Limb (tissue), 2 donors: ENCODE data around the gene P4HA1.

ENCODE experiments used
- DNase-seq, 2 donors: peaks; one replicate each; pipeline ENCODE4 v3.0.0-alpha.2; 2016; ENCODE audit errors: extremely low spot score in 2 of 2

Gene P4HA1

DNA sequence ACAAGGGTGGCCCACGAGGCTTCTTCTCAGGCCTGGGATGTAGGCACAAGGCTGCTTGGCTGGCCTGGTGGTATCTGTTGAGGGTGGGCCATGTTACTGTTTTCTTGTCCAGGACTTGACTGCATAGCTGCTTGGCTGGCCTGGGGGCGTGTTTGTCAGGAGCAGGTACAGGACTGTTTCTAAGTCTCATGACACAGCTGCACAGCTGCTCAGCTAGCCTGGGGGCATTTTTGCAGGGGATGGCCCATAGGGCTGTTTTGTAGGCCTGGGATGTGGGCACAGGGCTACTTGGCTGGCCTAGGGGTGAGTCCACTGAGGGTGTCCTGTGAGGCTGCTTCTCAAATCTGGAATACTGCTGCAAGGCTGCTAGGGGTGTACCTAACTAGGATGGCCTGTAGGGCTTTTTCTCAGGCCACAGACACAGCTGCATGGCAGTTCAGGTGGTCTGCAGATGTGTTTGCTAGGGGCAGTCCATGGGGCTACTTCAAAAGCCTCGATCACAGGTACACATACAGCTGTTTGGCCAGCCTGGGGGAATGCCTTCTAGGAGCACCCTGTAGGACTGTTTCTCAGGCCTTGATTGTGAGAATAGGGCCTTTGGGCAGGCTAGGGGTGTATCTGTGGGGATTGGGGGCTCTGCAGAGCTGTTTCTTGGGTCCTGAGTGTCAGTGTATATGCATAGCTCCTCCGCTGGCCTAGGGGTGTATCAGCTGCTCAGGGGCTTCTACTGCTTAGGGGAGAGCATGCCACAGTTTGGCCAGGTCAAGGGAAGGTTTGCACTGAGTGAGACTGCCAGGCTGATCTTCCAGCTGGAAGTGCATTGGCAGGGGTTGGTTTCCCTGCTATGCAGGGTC is 115.4 kb downstream of the P4HA1 start:
- no peak for DNase-seq

DNA sequence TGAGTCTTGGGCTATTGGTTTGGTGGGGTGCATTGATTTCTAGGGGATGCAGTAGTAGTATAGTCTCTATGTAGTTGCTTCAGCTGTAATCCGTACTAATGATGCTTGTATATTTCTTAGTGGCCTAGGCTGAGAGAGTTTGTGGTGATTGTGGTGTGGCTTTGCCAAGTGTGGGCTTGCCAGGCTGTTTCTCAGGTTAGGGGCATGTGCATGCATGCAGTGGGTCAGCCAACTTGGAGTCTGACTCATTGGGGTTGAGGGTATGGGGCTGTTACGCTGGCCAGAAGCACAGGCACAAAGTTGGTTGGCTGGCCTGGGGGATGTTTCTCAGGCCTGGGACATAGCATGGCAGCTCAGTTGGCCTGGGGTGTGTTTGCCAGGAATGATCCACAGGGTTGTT is 116.3 kb downstream of the P4HA1 start:
- DNase-seq = no peak

DNA sequence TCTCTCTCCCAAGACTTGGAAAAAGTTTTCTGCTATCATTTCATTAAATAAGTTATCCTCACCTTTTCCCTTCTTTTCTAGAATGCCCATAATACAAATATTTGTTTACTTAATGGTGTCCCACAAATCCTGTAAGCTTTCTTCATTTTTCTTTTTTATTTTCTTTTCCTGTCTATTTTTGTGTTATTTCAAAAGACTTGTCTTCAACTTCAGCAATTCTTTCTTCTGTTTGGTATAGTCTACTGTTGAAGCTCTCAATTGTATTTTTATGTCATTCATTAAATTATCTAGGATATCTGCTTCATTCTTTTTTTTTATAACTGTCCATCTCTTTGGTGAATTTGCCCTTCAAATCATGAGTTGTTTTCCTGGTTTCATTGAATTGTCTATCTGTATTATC is 117.0 kb downstream of the P4HA1 start:
- no peak for DNase-seq

DNA sequence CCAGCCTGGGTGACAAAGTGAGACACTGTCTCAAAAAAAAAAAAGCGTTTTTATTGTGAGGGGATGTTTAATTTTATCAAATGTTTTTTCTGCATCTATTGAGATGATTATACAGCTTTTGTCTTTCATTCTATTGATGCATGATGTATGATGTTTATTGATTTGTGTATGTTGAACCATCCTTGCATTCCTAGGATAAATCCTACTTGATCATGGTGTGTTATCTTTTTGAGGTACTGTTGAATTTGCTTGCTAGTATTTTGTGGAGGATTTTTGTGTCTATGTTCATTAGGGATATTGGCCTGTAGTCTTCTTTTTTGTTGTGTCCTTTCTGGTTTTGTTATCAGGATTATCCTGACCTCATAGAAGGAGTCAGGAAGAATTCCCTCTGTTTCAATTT is 119.8 kb downstream of the P4HA1 start:
- DNase-seq = no peak
